ENCODE results near the gene PXDC1. TPM values are rescaled to one million over a fixed set of nuclear protein-coding genes. Genes with fewer than 3 reads are reported as not detected.

The PXDC1 gene
- total RNA-seq, 4 donors from 2014 or later, result 73.5 to 102 (median 82.7) TPM

DNA sequence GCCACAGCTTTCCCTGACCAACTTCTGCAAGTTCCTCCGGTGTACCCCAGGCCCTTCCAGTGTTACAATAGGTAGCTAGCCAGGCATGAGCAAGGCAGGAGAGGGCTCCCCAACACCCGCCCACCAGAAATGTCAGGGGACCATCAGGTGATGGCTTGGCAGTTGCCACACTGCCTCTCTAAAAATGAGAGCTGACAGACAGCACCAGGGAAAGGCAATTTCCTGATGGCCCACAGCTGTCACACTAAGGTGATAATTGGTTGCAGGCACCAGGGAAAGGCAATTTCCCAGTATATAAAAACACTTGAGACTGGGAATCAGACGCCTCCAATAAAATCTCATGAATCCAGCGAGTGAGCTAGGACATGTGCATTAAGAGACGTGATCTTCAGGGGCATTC lies 49.9 kb downstream of the PXDC1 start:
- no peaks in the 10 kb centered on the region for H3K9me3 ChIP-seq
- DNase-seq, result no peak
- H3K27me3 ChIP-seq, result no peaks in the 10 kb centered on the region
- peaks cover 0 to 3% of the 10 kb centered on the region in 2 donors for H3K4me1 ChIP-seq
- 73 to 81% methylated on average over 5 of the region's 5 CpGs for WGBS, 2 donors
- intact Hi-C loops (cut with DNase I), result no loop called here
- TF ChIP-seq, protein P1, sequence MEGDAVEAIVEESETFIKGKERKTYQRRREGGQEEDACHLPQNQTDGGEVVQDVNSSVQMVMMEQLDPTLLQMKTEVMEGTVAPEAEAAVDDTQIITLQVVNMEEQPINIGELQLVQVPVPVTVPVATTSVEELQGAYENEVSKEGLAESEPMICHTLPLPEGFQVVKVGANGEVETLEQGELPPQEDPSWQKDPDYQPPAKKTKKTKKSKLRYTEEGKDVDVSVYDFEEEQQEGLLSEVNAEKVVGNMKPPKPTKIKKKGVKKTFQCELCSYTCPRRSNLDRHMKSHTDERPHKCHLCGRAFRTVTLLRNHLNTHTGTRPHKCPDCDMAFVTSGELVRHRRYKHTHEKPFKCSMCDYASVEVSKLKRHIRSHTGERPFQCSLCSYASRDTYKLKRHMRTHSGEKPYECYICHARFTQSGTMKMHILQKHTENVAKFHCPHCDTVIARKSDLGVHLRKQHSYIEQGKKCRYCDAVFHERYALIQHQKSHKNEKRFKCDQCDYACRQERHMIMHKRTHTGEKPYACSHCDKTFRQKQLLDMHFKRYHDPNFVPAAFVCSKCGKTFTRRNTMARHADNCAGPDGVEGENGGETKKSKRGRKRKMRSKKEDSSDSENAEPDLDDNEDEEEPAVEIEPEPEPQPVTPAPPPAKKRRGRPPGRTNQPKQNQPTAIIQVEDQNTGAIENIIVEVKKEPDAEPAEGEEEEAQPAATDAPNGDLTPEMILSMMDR (IDR thresholded peaks at IDR 0.05), result no peak
- no peak for TF ChIP-seq POLR2A (IDR thresholded peaks at IDR 0.05)
- no peak overlapping the region for H3K4me3 ChIP-seq (replicated peaks in 1 of 3)
- H3K36me3 ChIP-seq, result no peaks in the 10 kb centered on the region
- H3K27ac ChIP-seq, result no peak overlapping the region

DNA sequence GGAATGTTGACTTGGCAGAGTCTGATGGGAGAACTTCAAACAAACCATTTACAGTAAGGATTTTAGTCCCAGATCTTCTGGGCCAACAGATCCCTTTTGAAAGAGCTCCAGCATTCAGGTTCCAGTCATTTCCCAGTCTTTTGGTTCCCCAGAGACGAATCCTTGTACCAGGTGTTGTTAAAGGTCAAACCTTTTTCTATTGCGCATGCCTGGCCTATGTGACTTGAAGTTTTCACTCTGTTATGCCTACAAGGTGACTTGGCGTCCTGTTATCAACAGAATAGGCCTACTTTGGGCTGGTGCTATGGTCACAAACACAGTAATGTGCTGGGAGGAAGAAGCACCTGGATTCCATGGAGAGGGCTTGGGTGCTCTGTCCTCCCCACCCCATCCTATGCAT lies 52.3 kb downstream of the PXDC1 start:
- Histone ChIP-seq H3K27ac (no peak overlapping the region), H3K27me3 (no peaks in the 10 kb centered on the region), H3K9me3 (no peaks in the 10 kb centered on the region), H3K36me3 (no peaks in the 10 kb centered on the region), H3K4me1 (peaks cover 0 to 3% of the 10 kb centered on the region in 2 donors), H3K4me3 (replicated peaks in 1 of 3) (no peak overlapping the region)
- intact Hi-C loops (cut with DNase I), result no loop called here
- WGBS, 2 donors, result 96 to 98% methylated on average over 3 of the region's 3 CpGs
- TF ChIP-seq, protein P1 (IDR thresholded peaks at IDR 0.05), result no peak
- no peak for TF ChIP-seq POLR2A (IDR thresholded peaks at IDR 0.05)
- DNase-seq, result no peak

DNA sequence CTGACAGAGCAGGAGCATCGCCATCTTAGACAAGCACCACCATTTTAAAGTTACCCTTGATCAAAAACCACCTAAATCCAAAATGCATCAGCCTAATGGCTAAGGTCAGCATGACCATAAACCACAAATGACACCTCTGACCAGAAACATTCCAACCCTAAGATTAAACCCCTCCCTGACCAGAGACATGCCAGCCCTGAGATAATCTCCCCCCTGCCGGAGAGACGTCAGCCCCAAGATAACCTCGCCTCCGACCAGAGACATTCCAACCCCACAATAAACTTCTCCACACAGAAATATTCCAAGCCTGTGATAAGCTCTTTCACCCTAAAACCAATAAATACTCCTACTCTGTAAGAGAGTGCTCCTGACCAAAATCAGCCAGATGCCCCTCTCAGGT lies 53.5 kb downstream of the PXDC1 start:
- no peaks in the 10 kb centered on the region for H3K36me3 ChIP-seq
- 96 to 99% methylated on average over 5 of the region's 5 CpGs for WGBS, 2 donors
- DNase-seq, result no peak
- H3K27me3 ChIP-seq, result no peaks in the 10 kb centered on the region
- no peak for TF ChIP-seq POLR2A (IDR thresholded peaks at IDR 0.05)
- TF ChIP-seq, protein P1 (IDR thresholded peaks at IDR 0.05), result no peak
- no peak overlapping the region for H3K27ac ChIP-seq
- H3K4me1 ChIP-seq, result peaks cover 0 to 3% of the 10 kb centered on the region in 2 donors
- no peaks in the 10 kb centered on the region for H3K9me3 ChIP-seq
- intact Hi-C loops (cut with DNase I), result no loop called here
- H3K4me3 ChIP-seq (replicated peaks in 1 of 3), result no peak overlapping the region

DNA sequence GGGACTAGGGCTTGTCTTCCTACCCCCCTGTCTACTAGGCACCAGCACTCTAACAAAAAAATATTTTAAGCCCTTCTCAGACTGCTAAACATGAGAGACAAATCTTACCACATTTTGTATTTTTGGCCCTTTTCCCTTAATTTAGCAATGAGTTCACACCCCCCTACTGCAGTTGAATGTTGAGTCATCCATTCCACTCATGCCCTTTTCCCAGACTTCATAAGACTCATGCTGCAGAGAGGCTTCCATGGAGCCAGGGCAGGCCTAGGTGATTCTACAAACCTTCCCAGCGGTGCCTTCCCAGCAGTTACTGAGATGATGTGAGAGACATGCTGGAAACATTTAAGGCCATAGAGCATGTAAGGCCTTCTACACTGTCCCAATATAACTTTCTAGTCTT lies 53.9 kb downstream of the PXDC1 start:
- Histone ChIP-seq H3K9me3 (no peaks in the 10 kb centered on the region), H3K36me3 (no peaks in the 10 kb centered on the region), H3K4me1 (peaks cover 0 to 3% of the 10 kb centered on the region in 2 donors), H3K27me3 (no peaks in the 10 kb centered on the region), H3K4me3 (replicated peaks in 1 of 3) (no peak overlapping the region), H3K27ac (no peak overlapping the region)
- WGBS, 2 donors, result 100% methylated on average over 1 of the region's 1 CpG
- TF ChIP-seq POLR2A (IDR thresholded peaks at IDR 0.05), result no peak
- TF ChIP-seq, protein P1 (IDR thresholded peaks at IDR 0.05), result no peak
- intact Hi-C loops (cut with DNase I), result no loop called here
- DNase-seq, result no peak

DNA sequence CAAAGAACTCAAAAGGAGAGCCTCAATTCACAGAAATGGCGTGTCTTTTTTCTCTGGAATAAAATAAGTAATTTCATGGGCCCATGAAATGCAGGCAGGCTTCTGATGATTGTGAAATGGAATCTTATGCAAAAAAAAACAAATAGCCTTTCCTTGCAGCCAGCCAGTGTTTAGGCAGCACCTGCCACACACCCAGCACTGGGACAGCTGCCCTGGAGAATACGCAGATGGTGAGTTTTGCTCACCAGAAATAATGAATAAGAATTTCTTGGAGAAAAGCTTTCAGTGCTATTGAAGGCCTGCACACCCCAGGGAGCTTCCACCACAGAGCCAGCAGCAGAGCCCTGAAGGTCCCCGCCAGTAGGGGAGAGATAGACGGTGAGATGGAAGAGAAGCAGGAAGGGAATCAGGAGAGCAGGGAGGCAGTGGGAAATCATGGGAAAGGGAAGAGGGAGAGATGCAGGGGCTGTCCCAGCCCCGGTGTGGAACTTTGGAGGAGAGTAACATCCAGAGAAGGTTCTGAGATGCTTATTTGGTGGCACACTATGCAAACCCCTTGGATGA lies 54.9 kb downstream of the PXDC1 start:
- TF ChIP-seq, protein P1 (IDR thresholded peaks at IDR 0.05), result no peak
- TF ChIP-seq POLR2A (IDR thresholded peaks at IDR 0.05), result no peak
- no peak for DNase-seq
- H3K9me3 ChIP-seq, result no peaks in the 10 kb centered on the region
- no peaks in the 10 kb centered on the region for H3K27me3 ChIP-seq
- WGBS, 2 donors, result 85 to 90% methylated on average over 5 of the region's 5 CpGs
- no peaks in the 10 kb centered on the region for H3K36me3 ChIP-seq
- no peak overlapping the region for H3K27ac ChIP-seq
- no peak overlapping the region for H3K4me3 ChIP-seq (replicated peaks in 1 of 3)
- no peaks in the 10 kb centered on the region for H3K4me1 ChIP-seq
- intact Hi-C loops (cut with DNase I), result no loop called here

Measured in thyroid gland (tissue), 4 donors.